ENCODE results near the gene NGRN.
"Not testable (repeated sequence)": the region's sequence is repeated elsewhere in the genome, so short reads cannot be mapped to it uniquely, and the experiment has no call there.

The NGRN gene

DNA sequence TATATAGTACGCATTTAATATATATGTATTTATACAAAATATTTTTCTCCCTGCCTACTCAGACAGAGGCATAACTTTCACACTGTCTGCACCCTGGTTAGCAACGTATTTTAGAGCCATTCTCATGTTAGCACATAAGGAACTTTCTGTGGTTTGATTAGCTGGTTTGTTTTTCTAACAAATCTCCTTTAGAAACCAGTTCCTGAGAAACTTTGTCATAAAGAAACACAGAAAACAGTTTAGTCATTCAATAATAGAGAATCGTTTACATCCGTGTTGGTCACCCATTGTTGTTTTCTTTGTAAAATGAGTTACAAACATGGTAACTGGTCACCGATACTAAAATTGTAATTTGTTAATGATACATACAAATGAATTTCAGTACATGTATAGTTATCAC lies 5.9 kb upstream of the NGRN start:
- TF ChIP-seq, protein P1, sequence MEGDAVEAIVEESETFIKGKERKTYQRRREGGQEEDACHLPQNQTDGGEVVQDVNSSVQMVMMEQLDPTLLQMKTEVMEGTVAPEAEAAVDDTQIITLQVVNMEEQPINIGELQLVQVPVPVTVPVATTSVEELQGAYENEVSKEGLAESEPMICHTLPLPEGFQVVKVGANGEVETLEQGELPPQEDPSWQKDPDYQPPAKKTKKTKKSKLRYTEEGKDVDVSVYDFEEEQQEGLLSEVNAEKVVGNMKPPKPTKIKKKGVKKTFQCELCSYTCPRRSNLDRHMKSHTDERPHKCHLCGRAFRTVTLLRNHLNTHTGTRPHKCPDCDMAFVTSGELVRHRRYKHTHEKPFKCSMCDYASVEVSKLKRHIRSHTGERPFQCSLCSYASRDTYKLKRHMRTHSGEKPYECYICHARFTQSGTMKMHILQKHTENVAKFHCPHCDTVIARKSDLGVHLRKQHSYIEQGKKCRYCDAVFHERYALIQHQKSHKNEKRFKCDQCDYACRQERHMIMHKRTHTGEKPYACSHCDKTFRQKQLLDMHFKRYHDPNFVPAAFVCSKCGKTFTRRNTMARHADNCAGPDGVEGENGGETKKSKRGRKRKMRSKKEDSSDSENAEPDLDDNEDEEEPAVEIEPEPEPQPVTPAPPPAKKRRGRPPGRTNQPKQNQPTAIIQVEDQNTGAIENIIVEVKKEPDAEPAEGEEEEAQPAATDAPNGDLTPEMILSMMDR (IDR thresholded peaks at IDR 0.05) = no peak

DNA sequence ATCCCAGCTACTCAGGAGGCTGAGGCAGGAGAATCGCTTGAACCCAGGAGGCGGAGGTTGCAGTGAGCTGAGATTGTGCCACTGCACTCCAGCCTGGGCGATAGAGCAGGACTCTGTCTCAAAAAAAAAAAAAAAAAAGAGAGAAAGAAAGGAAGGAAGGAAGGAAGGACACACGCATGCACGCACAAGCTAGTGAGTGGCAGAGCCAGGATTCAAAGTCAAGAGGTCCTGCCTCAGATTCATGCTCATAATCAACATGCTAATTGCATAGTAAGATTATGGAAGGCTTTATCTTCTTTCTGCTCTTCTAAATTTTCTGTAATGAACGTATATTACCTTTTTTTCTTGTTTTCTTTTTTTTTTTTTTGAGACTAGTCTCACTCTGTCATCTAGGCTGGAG lies 4.7 kb upstream of the NGRN start:
- peaks cover 10 to 12% of the 10 kb centered on the region in 2 experiments for H3K4me1 ChIP-seq (ENCODE audit: control insufficient read depth in 1 of 2, insufficient read depth in 1 of 2, low read depth in 1 of 2, low read length in 1 of 2)
- H3K4me3 ChIP-seq (ENCODE audit: low read depth in 1 of 2, low read length in 1 of 2); H3K27me3 ChIP-seq; H3K27ac ChIP-seq; H3K9me3 ChIP-seq; H3K36me3 ChIP-seq: not testable (repeated sequence)

More for the DNA sequence above, 5.9 kb upstream of the NGRN start:
- no peaks in the 10 kb centered on the region for H3K36me3 ChIP-seq
- peaks cover 4% of the 10 kb centered on the region in 2 experiments for H3K4me1 ChIP-seq (ENCODE audit: control insufficient read depth in 1 of 2, insufficient read depth in 1 of 2, low read depth in 1 of 2, low read length in 1 of 2)
- no peaks in the 10 kb centered on the region for H3K27me3 ChIP-seq
- H3K9me3 ChIP-seq = no peaks in the 10 kb centered on the region
- no peak overlapping the region for H3K4me3 ChIP-seq (ENCODE audit: low read depth in 1 of 2, low read length in 1 of 2)
- H3K27ac ChIP-seq = no peak overlapping the region

DNA sequence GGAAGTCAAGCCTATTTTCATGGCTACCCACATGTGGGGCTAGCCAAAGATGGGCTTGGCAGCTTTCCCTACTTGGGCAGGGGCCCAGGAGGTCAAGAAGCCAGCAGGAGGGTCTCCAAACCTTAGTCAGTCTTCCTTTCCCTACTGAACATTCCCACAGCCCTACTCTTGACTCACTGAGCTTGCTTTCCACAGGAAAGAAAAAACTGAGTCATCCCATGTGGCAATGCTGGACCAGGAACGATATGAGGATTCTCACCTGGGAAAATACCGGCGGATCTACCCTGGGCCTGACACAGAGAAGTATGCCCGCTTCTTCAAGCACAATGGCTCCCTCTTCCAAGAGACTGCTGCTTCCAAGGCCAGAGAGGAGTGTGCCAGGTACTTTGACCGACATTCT lies 3.7 kb upstream of the NGRN start:
- Histone ChIP-seq H3K36me3 (no peaks in the 10 kb centered on the region), H3K27me3 (no peaks in the 10 kb centered on the region), H3K9me3 (no peaks in the 10 kb centered on the region), H3K4me3 (ENCODE audit: low read depth in 1 of 2, low read length in 1 of 2) (no peak overlapping the region), H3K27ac (no peak overlapping the region), H3K4me1 (ENCODE audit: control insufficient read depth in 1 of 2, insufficient read depth in 1 of 2, low read depth in 1 of 2, low read length in 1 of 2) (peaks cover 17 to 21% of the 10 kb centered on the region in 2 experiments)
- TF ChIP-seq, protein P1 (IDR thresholded peaks at IDR 0.05) = no peak

DNA sequence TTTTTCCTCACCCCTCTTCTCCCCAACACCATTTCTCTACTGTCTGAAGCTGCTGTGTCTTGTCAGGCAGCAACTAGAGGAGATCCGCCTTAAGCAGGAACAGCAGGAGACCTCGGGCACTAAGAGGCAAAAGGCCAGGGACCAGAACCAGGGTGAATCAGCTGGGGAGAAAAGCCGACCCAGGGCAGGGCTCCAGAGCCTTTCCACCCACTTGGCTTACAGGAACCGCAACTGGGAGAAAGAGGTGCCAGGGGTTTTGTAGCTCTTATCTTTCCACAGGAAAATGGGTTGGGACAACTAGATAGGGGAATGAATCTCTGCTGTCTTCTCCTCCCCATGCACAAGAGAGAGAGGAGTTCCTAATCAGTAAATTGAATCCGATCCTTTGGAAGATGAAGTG lies 3.0 kb upstream of the NGRN start:
- TF ChIP-seq, protein P1 (IDR thresholded peaks at IDR 0.05) = no peak
- Histone ChIP-seq H3K36me3 (no peaks in the 10 kb centered on the region), H3K9me3 (no peaks in the 10 kb centered on the region), H3K27ac (no peak overlapping the region), H3K4me1 (ENCODE audit: control insufficient read depth in 1 of 2, insufficient read depth in 1 of 2, low read depth in 1 of 2, low read length in 1 of 2) (peaks cover 23 to 27% of the 10 kb centered on the region in 2 experiments), H3K4me3 (ENCODE audit: low read depth in 1 of 2, low read length in 1 of 2) (no peak overlapping the region), H3K27me3 (no peaks in the 10 kb centered on the region)

DNA sequence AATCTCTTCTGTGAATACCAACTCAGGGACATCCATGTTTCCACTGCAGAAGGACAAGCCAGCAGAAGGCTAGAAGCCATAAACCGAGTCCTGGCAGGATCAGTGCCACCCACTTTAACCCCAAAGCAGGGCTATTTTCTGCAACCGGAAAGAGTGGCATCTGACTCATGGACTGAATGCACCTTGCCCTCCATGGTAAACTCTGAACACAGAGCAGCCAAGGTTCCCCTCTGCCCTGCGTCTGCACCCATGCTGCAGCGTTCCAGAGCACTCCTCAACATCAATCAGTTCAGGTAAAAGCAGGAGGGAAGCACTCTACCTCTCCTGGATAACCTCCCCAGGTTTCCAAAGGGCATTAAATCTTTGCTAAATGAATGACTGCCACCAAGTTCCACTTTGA lies 801 bp upstream of the NGRN start:
- H3K27me3 ChIP-seq = no peaks in the 10 kb centered on the region
- no peaks in the 10 kb centered on the region for H3K9me3 ChIP-seq
- H3K27ac ChIP-seq = peak overlapping the region; percentile 90
- TF ChIP-seq, protein P1 (IDR thresholded peaks at IDR 0.05) = no peak
- peak overlapping the region; percentile 85 to 88 for H3K4me3 ChIP-seq (ENCODE audit: low read depth in 1 of 2, low read length in 1 of 2)
- H3K4me1 ChIP-seq (ENCODE audit: control insufficient read depth in 1 of 2, insufficient read depth in 1 of 2, low read depth in 1 of 2, low read length in 1 of 2) = peaks cover 26 to 28% of the 10 kb centered on the region in 2 experiments
- no peaks in the 10 kb centered on the region for H3K36me3 ChIP-seq

DNA sequence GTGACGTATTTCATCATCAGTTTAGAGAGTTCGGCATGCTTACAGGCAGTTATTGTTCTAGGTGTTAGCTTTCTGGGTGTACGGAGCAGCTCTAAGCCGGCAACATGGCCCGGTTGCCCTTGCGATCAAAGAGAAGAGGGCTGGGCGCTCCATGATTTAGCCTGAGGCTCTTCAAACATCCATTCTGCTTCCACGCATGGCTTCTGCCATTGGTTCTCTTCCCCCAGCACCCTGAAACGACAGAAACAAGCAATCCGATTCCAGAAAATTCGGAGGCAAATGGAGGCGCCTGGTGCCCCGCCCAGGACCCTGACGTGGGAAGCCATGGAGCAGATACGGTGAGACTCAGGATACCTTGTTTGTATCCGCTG lies 574 bp downstream of the NGRN start:
- H3K9me3 ChIP-seq = no peaks in the 10 kb centered on the region
- TF ChIP-seq, protein P1 (IDR thresholded peaks at IDR 0.05) = no peak

More for the DNA sequence above, 574 bp downstream of the NGRN start:
- peak overlapping the region; percentile 85 to 88 for H3K4me3 ChIP-seq (ENCODE audit: low read depth in 1 of 2, low read length in 1 of 2)
- peak overlapping the region; percentile 90 for H3K27ac ChIP-seq
- H3K27me3 ChIP-seq = no peaks in the 10 kb centered on the region
- peaks cover 12% of the 10 kb centered on the region for H3K36me3 ChIP-seq
- H3K4me1 ChIP-seq (ENCODE audit: control insufficient read depth in 1 of 2, insufficient read depth in 1 of 2, low read depth in 1 of 2, low read length in 1 of 2) = peaks cover 26 to 28% of the 10 kb centered on the region in 2 experiments

All from neutrophil (primary cell).